Activated naive CD4-positive, alpha-beta T cell (primary cell): ENCODE measurements around the gene ZFX.

ENCODE experiments used
- DNase-seq, 4 experiments: peaks; one replicate each; lab custom pipeline; 2025; lab: John Stamatoyannopoulos, UW

The ZFX gene

DNA sequence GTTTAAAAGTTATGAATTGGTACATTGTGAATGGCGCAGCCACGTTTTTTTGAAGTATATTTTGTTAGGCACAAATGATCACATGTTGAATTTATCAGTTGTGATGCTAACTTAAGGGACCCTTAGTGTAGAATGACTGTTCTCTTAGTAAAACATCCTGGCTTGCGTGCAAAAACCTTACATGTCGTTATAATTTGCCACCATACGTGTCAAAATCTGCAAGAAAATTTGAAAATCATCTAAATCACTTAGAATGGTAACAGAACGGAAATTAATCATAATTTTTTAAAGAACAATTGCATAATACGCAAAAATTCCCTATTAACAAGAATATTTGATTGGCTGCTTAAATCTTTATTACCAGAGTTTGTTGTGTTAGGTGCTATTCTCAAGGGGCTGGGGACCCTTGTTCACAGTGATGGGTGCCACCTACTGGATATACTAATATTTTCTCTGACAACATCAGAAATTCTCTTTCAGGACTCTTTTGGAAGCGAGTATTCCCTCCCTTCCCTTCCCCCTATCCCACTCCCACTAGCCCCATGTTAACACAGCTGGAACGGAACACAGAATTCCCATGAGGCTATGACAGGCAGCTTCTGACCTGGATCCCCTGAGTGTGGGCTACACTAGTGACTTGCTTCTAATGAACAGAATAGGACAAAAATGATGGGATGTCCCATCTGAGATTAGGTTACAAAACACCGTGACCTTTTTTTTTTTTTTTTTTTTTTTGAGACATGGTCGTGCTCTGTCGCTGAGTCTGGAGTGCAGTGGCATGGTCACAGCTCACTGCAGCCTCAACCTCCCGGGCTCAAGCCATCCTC is 92.5 kb downstream of the ZFX start:
- DNase-seq, result no peak

DNA sequence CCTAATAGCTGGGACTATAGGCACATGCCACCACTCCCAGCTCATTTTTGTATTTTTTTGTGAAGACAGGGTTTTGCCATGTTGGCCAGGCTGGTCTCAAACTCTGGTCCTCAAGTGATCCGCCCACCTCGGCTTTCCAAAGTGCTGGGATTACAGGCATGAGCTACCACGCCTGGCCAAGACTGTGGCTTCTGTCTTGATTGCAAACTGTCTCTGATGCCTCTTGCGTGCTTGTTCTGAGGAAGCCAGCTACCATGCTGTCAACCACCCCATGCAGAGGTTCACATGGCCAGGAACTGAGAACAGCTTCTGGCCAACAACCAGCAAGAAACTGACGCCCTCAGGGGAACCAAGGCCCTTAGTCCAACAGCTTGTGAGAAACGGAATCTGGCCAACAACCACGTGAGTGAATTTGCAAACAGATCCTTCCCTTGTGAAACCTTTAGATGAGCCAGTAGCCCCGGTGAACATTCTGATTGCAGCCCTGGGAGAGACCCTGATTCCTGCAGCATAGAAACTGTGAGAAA is 93.2 kb downstream of the ZFX start:
- DNase-seq, result no peak

DNA sequence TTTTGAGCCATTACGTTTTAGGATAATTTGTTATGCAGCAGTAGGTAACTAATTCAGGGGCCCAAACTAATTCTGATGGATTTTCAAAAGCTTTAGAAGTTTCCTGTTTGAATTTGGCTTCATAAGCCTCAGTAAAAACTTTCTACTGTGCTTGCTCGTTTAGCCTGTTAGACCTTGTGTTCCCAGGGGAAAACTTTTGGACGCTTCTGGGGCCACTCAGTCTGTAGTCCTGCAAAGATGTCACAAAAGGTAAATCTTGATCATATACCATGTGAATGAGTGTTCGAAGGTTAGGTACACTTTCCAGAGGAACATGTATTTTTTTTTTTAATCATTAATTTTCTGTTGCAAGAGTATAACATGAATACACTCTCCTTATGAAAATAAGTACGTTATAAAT is 93.7 kb downstream of the ZFX start:
- DNase-seq, result no peak

DNA sequence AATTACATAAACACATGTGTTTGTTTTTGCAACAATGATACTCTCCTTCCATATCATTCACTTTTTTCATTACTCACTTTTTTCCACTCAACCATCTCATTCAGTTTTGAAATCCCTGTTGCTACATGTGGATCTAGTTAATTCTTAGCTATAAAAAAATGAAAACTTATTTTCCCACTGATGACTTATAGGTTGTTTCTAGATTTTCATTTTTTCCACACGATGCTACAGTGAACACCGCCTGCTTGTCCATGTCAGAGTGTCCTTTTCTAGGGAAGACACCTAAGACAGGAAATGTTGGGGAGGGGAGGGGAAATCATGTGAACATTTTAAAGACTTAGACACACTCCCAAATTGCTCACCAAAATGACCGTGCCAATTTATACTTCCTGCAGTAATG is 94.2 kb downstream of the ZFX start:
- DNase-seq, result no peak

DNA sequence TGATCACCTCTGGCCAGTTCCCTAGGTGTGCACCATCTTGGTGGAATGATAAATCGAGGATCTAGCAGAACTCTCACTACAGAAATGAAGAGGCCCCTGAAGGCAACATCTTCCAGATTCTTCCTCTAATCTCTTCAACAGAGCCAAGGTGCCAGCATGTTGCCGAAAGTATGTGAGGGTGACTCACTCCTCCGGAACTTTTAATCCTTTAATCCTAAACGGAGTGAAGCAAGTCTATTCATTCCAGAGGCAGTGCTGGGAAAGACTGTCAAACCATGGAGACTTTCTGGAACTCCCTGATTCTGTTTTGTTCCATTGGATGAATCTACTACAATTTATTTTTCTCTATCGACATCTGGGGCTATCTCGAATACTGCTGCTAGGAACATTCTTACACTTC is 95.7 kb downstream of the ZFX start:
- DNase-seq, result no peak

DNA sequence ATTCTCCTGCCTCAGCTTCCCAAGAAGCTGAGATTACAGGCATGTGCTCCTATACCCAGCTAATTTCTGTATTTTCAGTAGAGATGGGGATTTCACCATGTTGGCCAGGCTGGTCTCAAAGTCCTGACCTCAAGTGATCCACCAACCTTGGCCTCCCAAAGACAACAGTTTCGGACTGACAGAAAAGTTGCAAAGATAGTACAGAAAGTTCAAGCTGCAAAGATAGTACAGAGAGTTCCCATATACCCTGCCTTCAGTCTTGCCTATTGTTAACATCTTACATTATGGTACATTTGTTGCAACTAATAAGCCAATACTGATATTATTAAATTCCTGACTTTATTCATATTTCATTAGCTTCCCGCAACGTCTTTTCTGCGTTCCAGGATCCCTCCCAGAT is 98.5 kb downstream of the ZFX start:
- no peak for DNase-seq

DNA sequence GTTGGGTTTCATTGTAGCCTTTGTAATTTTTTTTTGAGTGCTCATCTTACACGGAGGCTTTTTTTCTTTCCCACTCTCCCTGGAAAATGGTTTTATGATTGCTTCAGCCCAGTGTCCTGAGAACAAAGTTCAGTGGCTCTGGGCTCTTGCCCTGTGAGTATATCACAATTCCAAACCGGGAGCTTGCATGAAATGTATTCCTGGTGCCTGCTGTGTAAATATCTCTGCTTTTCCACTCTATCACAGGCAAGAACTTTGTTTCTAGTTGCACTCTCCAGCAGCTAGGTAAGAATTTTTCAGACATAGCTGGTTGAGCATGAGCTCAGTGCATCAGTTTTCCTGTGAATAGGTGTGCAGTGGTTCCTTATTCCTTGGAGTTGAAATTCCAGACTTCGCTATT is 103.5 kb downstream of the ZFX start:
- DNase-seq, result no peak

DNA sequence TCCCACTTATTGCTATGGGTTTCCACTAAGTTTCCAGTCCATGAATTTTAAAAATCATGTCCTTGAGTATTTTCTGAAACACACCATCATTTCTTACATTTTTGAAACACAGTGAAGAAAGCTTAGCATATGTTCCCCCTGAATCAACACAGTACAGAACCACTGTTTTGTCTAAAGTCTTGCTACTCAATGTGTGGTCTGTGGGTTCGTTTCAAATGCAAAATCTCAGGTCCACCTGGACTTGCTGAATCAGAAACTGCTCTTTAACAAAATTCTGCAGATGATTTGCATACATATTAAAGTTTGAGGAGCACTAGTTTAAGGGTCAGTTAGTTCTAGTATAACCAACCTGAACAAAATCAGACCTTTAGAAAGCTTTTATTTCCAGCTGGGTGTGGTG is 103.9 kb downstream of the ZFX start:
- no peak for DNase-seq

DNA sequence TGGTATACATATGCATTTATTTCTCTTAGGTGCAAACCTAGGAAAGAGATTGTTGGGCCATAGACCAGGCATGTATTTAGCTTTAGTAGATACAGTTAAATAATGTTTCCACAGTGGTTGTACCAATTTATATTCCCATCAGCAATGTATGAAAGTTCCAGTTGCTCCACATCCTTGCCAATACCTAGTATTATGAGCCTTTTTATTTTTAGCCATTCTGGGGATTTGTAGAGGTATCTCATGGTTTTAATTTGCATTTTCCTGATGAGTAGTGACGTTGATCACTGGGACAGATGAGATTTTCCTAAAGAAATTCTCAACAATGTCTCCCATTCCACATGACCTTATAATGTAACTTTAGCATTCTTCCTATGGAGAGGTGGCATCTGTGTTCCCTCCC is 107.5 kb downstream of the ZFX start:
- DNase-seq, result no peak

DNA sequence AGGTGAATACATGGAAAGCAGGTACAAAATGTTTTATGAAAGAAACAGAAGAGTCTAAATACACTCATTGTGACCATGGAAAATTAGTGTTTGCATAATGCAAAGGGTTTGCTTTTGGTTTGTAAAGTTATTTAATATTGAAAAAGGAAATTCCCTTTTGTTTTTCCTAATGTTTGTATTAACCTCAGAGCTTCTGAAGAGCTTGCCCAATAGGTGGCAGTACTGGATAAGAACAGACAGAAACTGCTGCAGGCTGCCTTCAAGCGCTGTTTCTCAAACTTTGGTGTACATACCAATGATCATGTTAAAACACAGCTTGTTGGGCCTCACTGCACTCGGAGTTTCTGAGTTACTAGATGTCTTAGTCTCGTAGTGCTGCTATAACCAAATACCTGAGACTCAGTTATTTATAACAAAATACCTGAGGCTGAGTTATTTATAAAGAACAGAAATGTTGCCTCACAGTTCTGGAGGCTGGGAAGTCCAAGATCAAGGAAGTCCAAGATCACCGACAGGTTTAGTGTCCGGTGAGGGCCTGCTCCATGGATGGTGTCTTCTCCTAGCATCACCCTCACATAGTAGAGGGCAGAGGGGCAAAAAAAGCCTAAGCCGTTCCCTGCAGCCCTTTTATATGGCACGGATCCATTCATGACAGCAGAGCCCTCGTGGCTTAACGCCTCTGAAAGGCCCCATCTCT is 110.2 kb downstream of the ZFX start:
- DNase-seq, result no peak

DNA sequence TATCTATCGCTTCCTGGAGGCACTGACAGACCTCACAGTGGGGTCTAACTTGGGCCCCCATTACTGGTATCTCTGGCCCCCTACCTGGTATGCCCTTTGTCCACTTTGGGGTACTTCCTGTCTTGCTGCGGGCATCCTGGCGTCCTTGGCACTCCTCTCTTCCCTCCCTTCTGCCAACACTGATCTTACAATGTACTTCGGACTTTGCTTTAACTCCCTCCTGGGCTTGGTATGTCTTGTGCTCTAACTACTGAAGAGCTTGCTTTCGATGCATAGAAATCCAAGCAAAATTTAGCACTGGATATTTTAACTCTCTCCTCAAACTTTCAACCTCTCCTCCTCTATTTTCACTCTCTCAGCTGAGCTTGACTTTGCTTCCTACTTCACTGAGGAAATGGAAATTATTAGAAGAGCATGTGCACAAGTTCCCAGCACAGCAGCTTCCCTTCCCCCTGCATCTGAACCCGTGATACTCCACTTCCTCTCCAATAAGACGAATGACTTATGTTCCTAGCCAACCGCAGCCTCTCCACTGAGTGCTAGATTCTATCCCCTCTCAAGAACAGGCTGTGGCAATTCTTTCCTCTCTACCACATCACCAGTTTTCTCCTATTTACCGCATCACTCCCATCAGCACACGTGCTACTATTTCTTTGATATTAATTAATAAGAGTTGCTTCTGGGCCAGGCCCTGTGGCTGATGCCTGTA is 111.5 kb downstream of the ZFX start:
- DNase-seq, result no peak

DNA sequence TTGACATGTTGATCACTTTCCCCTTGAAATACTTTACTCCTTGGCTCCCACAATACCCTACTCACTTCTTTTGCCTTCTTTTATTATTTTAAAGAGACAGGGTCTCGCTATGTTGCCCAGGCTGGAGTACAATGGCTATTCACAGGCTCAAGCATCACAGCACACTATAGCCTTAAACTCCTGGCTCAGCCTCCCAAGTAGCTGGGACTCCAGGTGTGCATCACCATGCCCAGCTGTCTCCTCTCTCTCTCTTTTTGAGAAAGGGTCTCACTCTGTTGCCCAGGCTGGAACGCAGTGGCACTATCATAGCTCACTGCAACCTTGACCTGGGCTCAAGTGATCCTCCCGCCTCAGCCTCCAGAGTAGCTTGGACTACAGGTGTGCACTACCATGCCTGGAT is 112.8 kb downstream of the ZFX start:
- no peak for DNase-seq

DNA sequence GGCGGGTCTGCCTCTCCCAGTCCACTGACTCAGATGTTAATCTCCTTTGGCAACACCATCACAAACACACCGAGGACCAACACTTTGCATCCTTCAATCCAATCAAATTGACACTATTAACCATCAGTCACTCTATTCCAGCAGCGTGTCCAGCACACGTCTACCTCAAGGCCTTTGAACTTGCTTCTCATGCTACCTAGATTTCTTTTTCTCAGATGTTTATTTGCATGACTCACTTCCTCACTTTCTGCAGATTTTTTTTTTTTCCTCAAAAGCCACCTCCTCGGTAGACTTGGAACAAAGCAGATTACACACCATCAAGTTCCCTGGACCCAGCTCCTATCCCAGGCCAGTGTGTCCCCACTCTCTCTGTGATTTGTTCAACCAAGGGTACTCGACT is 114.9 kb downstream of the ZFX start:
- no peak for DNase-seq
